Thymus (tissue), 11 donors: ENCODE data around the gene PCTP. TPM values are rescaled to one million over a fixed set of nuclear protein-coding genes. Genes with fewer than 3 reads are reported as not detected.

Source experiments
- DNase-seq, 9 donors: peaks; one replicate each; pipeline ENCODE4 v3.0.0-alpha.2; 2013; ENCODE audit warnings: low spot score in 9 of 9, low read depth in 6 of 9, missing footprints in 1 of 9
- H3K27ac ChIP-seq, 2 donors: one replicate each; pipeline ENCODE4 v1.5.1; 2013; ENCODE audit warnings: control low read depth in 1 of 2, low read depth in 1 of 2, low read length in 1 of 2, mild to moderate bottlenecking in 1 of 2, moderate library complexity in 1 of 2
- H3K27me3 ChIP-seq, 2 donors: one replicate each; pipeline ENCODE4 v1.5.1; 2013; ENCODE audit warnings: low read length in 1 of 2; ENCODE audit not compliant: control insufficient read depth in 2 of 2, insufficient read depth in 1 of 2
- H3K36me3 ChIP-seq, 2 donors: one replicate each; pipeline ENCODE4 v1.5.1; 2013; ENCODE audit warnings: low read length in 1 of 2, mild to moderate bottlenecking in 1 of 2, moderate library complexity in 1 of 2; ENCODE audit not compliant: control insufficient read depth in 2 of 2, insufficient read depth in 2 of 2
- H3K4me1 ChIP-seq, 2 donors: one replicate each; pipeline ENCODE4 v1.5.1; 2013; ENCODE audit warnings: low read length in 2 of 2; ENCODE audit not compliant: control insufficient read depth in 2 of 2, insufficient read depth in 2 of 2
- H3K4me3 ChIP-seq, 2 donors: one replicate each; pipeline ENCODE4 v1.5.1; 2013; ENCODE audit warnings: low read length in 2 of 2, control low read depth in 1 of 2, mild to moderate bottlenecking in 1 of 2
- H3K9me3 ChIP-seq, 2 donors: one replicate each; pipeline ENCODE4 v1.5.1; 2013; ENCODE audit warnings: low read length in 1 of 2, mild to moderate bottlenecking in 1 of 2; ENCODE audit not compliant: control insufficient read depth in 2 of 2, insufficient read depth in 1 of 2
- WGBS: extraction: QIAGEN DNeasy Blood & Tissue Kit; methylation state at CpG from one replicate; pipeline ENCODE4 v1.1.7; 2013; 5-methylcytosine and 5-hydroxymethylcytosine counted together
- polyA plus RNA-seq: library from polyadenylated mRNA; stranded (reverse); fragments of 200-250 nt; gene quantifications from one replicate; pipeline ENCODE4 v1.2.3, GENCODE V29; 2013
- total RNA-seq: library from RNA; stranded (reverse); fragments of 120-200 nt; gene quantifications from one replicate; pipeline ENCODE4 v1.2.4, GENCODE V29; 2013
- donor health status: healthy.

PCTP gene
- total and polyA plus RNA-seq, 2 donors: 8.1 to 18.9 TPM

- no peaks in the 10 kb centered on the region for H3K27me3 ChIP-seq
- no peak overlapping the region for H3K4me3 ChIP-seq
- 95% methylated on average over 6 of the region's 6 CpGs for WGBS
- H3K9me3 ChIP-seq: no peaks in the 10 kb centered on the region
- DNase-seq: no peak
- no peak overlapping the region for H3K27ac ChIP-seq
- H3K4me1 ChIP-seq: no peaks in the 10 kb centered on the region
- no peaks in the 10 kb centered on the region for H3K36me3 ChIP-seq
Observed at GRCh38 chr17:55762086-55762858, 11.4 kb downstream of the PCTP start.

DNA sequence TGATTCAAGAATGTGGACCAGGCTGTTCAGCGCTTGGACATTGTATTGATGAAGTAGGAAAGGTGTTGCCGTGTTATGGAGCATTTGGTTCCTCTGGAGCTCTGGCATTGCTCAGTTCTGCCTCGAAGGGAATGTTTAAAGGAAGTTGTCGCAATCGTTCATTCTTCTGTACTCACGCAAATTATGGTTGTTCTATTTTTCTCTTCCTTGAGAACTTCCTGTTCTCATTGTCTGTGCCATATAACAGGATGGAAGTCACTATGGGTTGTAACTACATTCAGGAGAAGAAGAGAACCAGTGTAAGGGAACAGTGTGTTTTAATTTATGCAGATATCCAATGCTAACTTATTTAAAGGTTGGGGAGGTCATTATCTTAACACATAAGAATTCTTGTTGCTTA is 13.0 kb downstream of the PCTP start:
- WGBS: 66% methylated on average over 6 of the region's 6 CpGs
- H3K4me3 ChIP-seq: no peak overlapping the region

GRCh38 chr17:55764610-55765009 is 13.8 kb downstream of the PCTP start:
- Histone ChIP-seq H3K4me3 (no peak overlapping the region), H3K36me3 (no peaks in the 10 kb centered on the region), H3K27ac (no peak overlapping the region), H3K27me3 (no peaks in the 10 kb centered on the region), H3K4me1 (no peaks in the 10 kb centered on the region), H3K9me3 (no peaks in the 10 kb centered on the region)
- 94% methylated on average over 4 of the region's 4 CpGs for WGBS
- DNase-seq: no peak

More for the DNA sequence above, 13.0 kb downstream of the PCTP start:
- DNase-seq: no peak
- H3K27me3 ChIP-seq: no peaks in the 10 kb centered on the region
- no peak overlapping the region for H3K27ac ChIP-seq
- H3K4me1 ChIP-seq: no peaks in the 10 kb centered on the region
- H3K36me3 ChIP-seq: no peaks in the 10 kb centered on the region
- H3K9me3 ChIP-seq: no peaks in the 10 kb centered on the region

GRCh38 chr17:55765472-55765871 is 14.6 kb downstream of the PCTP start:
- Histone ChIP-seq H3K36me3 (no peaks in the 10 kb centered on the region), H3K4me1 (no peaks in the 10 kb centered on the region), H3K27me3 (no peaks in the 10 kb centered on the region), H3K4me3 (no peak overlapping the region), H3K9me3 (no peaks in the 10 kb centered on the region), H3K27ac (no peak overlapping the region)
- no peak for DNase-seq
- WGBS: over 99% methylated on average over 3 of the region's 3 CpGs

DNA sequence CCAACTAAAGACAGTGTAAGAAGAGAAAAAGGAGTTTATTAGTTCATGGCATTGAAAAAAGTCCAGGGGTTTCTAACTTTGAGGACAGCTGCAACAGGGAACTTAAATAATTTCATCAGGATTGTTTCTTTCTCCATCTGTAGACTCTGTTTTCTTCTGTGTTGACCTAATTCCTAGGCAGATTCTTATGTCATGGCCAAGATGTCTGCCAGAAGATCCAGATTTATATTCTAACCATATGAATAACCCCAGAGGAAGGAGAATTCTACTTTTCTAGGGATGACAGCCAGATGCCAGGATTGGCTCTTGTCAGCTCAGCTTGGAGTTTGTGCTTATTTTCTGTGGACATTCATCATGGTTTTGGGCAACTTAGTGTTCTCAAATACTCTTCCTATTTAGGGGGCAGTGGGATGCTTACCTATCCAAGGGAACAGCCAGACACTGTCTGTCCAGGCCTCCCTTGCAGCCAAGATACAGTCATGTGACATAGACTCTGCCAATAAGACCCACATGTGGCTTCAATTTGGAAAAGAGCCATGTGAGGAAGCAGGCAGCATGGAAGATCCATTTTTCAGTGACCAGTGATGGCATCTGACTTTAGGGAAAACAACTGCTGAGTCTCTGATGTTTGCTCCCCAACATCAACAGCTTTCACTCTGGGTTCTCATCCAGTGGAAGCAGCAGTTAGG is 18.2 kb downstream of the PCTP start:
- H3K4me1 ChIP-seq: no peaks in the 10 kb centered on the region
- H3K9me3 ChIP-seq: no peaks in the 10 kb centered on the region
- no peak for DNase-seq
- no peaks in the 10 kb centered on the region for H3K36me3 ChIP-seq
- H3K27me3 ChIP-seq: no peaks in the 10 kb centered on the region
- no peak overlapping the region for H3K27ac ChIP-seq
- no peak overlapping the region for H3K4me3 ChIP-seq

- no peaks in the 10 kb centered on the region for H3K4me1 ChIP-seq
- DNase-seq: no peak
- H3K36me3 ChIP-seq: no peaks in the 10 kb centered on the region
- no peaks in the 10 kb centered on the region for H3K27me3 ChIP-seq
- H3K4me3 ChIP-seq: no peak overlapping the region
- H3K27ac ChIP-seq: no peak overlapping the region
- 94% methylated on average over 6 of the region's 6 CpGs for WGBS
- H3K9me3 ChIP-seq: no peaks in the 10 kb centered on the region
Observed at GRCh38 chr17:55769625-55770000, 18.8 kb downstream of the PCTP start.

GRCh38 chr17:55770196-55770870 is 19.5 kb downstream of the PCTP start:
- H3K36me3 ChIP-seq: no peaks in the 10 kb centered on the region
- H3K9me3 ChIP-seq: no peaks in the 10 kb centered on the region

GRCh38 chr17:55772086-55772485 is 21.2 kb downstream of the PCTP start:
- WGBS: 98% methylated on average over 7 of the region's 7 CpGs
- Histone ChIP-seq H3K27ac (no peak overlapping the region), H3K4me1 (no peaks in the 10 kb centered on the region), H3K4me3 (no peak overlapping the region), H3K27me3 (no peaks in the 10 kb centered on the region), H3K9me3 (no peaks in the 10 kb centered on the region), H3K36me3 (peaks cover 0 to 3% of the 10 kb centered on the region in 2 donors)
- DNase-seq: no peak

More at GRCh38 chr17:55770196-55770870, 19.5 kb downstream of the PCTP start:
- no peaks in the 10 kb centered on the region for H3K4me1 ChIP-seq
- 77% methylated on average over 4 of the region's 4 CpGs for WGBS
- H3K4me3 ChIP-seq: no peak overlapping the region
- H3K27ac ChIP-seq: no peak overlapping the region
- no peaks in the 10 kb centered on the region for H3K27me3 ChIP-seq
- DNase-seq: peak in 4 of 9 donors; percentile 4 to 22 (median 8)

- Histone ChIP-seq H3K4me1 (no peaks in the 10 kb centered on the region), H3K36me3 (peaks cover 0 to 3% of the 10 kb centered on the region in 2 donors), H3K4me3 (no peak overlapping the region), H3K27ac (no peak overlapping the region), H3K27me3 (no peaks in the 10 kb centered on the region), H3K9me3 (no peaks in the 10 kb centered on the region)
- DNase-seq: no peak
- WGBS: 94% methylated on average over 13 of the region's 13 CpGs
Observed at GRCh38 chr17:55773671-55774070, 22.8 kb downstream of the PCTP start.
